NB4 (cell line): ENCODE data around the gene NFYC.

Source experiments
- DNase-seq: peaks from one replicate; pipeline ENCODE4 v3.0.0; 2010; ENCODE audit warnings: low read depth
- H3K4me3 ChIP-seq: one replicate; pipeline ENCODE4 v1.5.1; 2011; ENCODE audit warnings: mild to moderate bottlenecking, low read depth, low read length, moderate library complexity
- MAX ChIP-seq: IDR thresholded peaks from 2 replicates; pipeline ENCODE4 v1.6.1; 2011; ENCODE audit warnings: low read depth, low read length
- MYC ChIP-seq: IDR thresholded peaks from 2 replicates; pipeline ENCODE4 v1.6.1; 2011; ENCODE audit warnings: low read depth, low read length
- POLR2A ChIP-seq: IDR thresholded peaks from 2 replicates; pipeline ENCODE4 v1.6.1; 2011; ENCODE audit warnings: mild to moderate bottlenecking; ENCODE audit not compliant: insufficient read length; ENCODE audit errors: extremely low read depth
- TF ChIP-seq, protein P1 (sequence below): IDR thresholded peaks from one replicate; pipeline ENCODE4 v1.5.1; 2012; ENCODE audit warnings: low read depth, low read length

The NFYC gene

DNA sequence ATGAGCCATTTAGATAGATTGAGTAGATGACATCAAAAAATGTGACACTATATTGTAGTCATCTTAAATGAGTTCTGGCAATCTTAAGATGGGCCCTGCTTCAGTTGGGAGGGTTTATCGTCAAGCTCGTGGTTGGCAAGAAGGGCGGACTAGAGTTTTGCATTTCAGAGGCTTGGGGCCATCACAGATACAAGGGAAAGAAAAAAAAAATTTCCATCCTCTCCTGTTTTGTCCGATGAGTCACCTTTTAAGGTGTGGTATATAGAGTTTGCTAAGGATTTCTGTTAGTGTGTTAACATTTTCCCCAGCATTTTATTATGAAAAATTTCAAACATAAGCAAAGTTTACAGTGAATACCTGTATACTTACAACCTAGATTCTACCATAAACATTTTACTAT, 60.3 kb downstream of the NFYC start:
- no peak for DNase-seq
- TF ChIP-seq POLR2A (no peak), MYC (no peak), MAX (no peak)
- TF ChIP-seq, protein P1, sequence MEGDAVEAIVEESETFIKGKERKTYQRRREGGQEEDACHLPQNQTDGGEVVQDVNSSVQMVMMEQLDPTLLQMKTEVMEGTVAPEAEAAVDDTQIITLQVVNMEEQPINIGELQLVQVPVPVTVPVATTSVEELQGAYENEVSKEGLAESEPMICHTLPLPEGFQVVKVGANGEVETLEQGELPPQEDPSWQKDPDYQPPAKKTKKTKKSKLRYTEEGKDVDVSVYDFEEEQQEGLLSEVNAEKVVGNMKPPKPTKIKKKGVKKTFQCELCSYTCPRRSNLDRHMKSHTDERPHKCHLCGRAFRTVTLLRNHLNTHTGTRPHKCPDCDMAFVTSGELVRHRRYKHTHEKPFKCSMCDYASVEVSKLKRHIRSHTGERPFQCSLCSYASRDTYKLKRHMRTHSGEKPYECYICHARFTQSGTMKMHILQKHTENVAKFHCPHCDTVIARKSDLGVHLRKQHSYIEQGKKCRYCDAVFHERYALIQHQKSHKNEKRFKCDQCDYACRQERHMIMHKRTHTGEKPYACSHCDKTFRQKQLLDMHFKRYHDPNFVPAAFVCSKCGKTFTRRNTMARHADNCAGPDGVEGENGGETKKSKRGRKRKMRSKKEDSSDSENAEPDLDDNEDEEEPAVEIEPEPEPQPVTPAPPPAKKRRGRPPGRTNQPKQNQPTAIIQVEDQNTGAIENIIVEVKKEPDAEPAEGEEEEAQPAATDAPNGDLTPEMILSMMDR = no peak
- no peak overlapping the region for H3K4me3 ChIP-seq

GRCh38 chr1:40753142-40753882, 61.8 kb downstream of the NFYC start:
- TF ChIP-seq POLR2A = no peak
- no peak for TF ChIP-seq MAX
- TF ChIP-seq, protein P1 = no peak
- no peak overlapping the region for H3K4me3 ChIP-seq
- DNase-seq = no peak

- no peak for DNase-seq
- no peak for TF ChIP-seq MYC
- no peak for TF ChIP-seq POLR2A
- TF ChIP-seq MAX = no peak
- no peak overlapping the region for H3K4me3 ChIP-seq
Observed at GRCh38 chr1:40754201-40754600, 62.7 kb downstream of the NFYC start.

DNA sequence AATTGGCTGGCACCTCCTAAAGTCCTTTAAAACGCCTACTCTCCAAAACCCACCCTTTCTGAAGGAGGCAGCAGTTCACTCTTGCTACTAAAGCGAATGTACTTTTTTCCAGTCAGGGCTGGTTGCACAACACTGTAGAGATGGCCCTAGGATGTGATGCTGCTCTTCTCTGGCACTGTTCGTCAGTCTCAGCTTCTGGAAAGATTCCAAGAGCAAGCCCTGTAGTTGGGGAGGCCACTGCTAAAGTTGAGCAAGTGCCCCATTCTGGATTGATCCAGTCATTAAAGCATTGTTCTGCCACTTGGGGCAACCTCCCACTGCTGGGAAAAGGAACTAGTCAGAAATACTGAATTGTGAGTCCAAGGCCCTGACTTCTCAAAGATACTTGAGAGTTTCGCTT, 63.6 kb downstream of the NFYC start:
- H3K4me3 ChIP-seq = no peak overlapping the region
- TF ChIP-seq MAX (no peak), MYC (no peak), POLR2A (no peak)
- TF ChIP-seq, protein P1 = no peak
- no peak for DNase-seq

GRCh38 chr1:40756523-40756922, 65.0 kb downstream of the NFYC start:
- DNase-seq = no peak
- no peak overlapping the region for H3K4me3 ChIP-seq
- no peak for TF ChIP-seq POLR2A
- TF ChIP-seq MYC = no peak
- TF ChIP-seq MAX = no peak
- TF ChIP-seq, protein P1 = no peak

DNA sequence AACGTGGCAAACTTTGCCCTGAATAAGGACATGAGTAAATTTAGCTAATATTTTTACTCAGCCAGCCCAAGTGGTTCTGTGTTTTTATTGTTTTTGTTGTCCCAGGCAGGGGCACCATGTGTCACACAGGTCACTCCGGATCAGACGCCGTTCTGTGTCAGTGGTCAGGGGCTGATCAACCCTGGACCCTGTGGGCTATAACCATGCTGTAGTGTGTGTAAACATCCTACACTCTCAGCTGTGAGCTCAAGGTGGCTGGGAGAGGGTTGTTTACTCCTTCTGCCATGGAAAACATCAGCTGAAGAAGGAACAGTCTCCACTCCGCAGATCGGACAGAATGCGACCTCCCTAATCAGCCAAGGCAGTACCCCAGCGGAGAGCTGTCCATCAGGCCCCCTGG, 65.6 kb downstream of the NFYC start:
- H3K4me3 ChIP-seq = no peak overlapping the region
- TF ChIP-seq MYC = no peak
- no peak for TF ChIP-seq MAX
- no peak for TF ChIP-seq POLR2A
- TF ChIP-seq, protein P1 = no peak
- no peak for DNase-seq
